Measurements from ENCODE around the gene SGMS1.

Gene SGMS1

GRCh38 chr10:50600831-50601477, 22.8 kb downstream of the SGMS1 start:
- no peak for TF ChIP-seq CTCF (IDR thresholded peaks at IDR 0.05; ENCODE audit: insufficient read depth, low read depth, low read length, missing control alignments)
- H3K4me3 ChIP-seq (ENCODE audit: low read depth, low read length), result no peak overlapping the region
- peak; percentile 15 for DNase-seq (ENCODE audit: low read depth)

DNA sequence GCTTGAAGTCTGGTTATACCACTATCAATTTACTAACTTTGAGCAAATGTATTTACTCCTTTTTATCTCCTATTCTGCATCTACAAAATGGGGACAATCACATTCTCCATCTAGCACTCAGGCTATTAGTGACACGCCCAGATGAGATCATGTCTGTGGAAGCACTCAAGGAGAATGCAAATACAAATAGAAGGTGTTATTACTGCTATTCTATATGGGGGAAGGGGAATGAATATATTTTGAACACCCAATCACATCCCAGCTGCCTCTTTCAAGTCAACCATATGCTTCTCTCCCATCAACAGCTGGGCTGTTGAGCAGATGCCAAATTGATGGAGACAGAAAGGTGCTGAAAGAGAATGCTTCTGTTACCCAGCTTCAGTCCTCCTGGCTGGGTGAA, 23.5 kb downstream of the SGMS1 start:
- DNase-seq (ENCODE audit: low read depth), result no peak
- no peak for TF ChIP-seq CTCF (IDR thresholded peaks at IDR 0.05; ENCODE audit: insufficient read depth, low read depth, low read length, missing control alignments)
- no peak overlapping the region for H3K4me3 ChIP-seq (ENCODE audit: low read depth, low read length)

GRCh38 chr10:50596897-50597296, 26.9 kb downstream of the SGMS1 start:
- no peak overlapping the region for H3K4me3 ChIP-seq (ENCODE audit: low read depth, low read length)
- no peak for DNase-seq (ENCODE audit: low read depth)
- no peak for TF ChIP-seq CTCF (IDR thresholded peaks at IDR 0.05; ENCODE audit: insufficient read depth, low read depth, low read length, missing control alignments)

DNA sequence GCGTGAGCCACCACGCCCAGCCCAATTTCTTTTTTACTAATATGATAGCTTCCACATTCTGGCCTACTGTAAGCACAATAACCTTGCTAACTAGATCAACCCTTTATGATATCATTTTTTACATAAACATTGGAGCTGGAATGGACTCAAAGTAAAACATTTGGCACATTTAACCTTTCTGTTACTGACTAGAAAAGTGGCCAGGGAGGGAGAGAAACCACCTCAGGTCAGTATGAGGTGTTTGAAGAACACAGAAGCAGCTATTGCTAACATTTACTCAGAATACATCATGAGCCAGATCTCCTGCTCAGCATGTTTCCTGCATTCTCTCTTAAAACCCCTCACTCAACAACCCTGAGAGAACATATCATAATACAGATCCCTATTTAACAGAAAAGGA, 27.3 kb downstream of the SGMS1 start:
- TF ChIP-seq CTCF (IDR thresholded peaks at IDR 0.05; ENCODE audit: insufficient read depth, low read depth, low read length, missing control alignments), result no peak
- DNase-seq (ENCODE audit: low read depth), result no peak
- H3K4me3 ChIP-seq (ENCODE audit: low read depth, low read length), result no peak overlapping the region

DNA sequence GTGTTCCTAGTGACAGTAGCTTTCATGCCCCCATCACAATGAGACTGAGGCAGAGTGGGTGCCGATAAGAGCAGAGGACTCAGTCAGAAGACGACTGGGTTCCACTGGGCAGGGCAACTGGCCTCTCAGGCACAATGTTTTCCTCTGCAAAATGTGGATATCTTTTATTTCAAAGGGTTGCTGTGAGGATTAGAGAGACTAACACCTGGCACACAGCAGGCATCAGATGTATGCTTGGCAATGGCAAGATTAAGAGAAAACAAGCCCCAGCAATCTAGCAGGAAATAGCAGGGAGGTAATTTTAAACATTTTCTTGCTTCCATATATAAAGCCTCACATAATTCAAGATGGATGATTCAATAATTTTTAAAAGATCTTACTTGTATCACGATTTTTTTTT, 28.0 kb downstream of the SGMS1 start:
- DNase-seq (ENCODE audit: low read depth), result no peak
- H3K4me3 ChIP-seq (ENCODE audit: low read depth, low read length), result no peak overlapping the region
- no peak for TF ChIP-seq CTCF (IDR thresholded peaks at IDR 0.05; ENCODE audit: insufficient read depth, low read depth, low read length, missing control alignments)

GRCh38 chr10:50593523-50594376, 30.0 kb downstream of the SGMS1 start:
- no peak overlapping the region for H3K4me3 ChIP-seq (ENCODE audit: low read depth, low read length)
- DNase-seq (ENCODE audit: low read depth), result no peak
- TF ChIP-seq CTCF (IDR thresholded peaks at IDR 0.05; ENCODE audit: insufficient read depth, low read depth, low read length, missing control alignments), result no peak
